NB4 (cell line): ENCODE results near the gene B4GALT4.

Source experiments
- POLR2A ChIP-seq: IDR thresholded peaks from 2 replicates; pipeline ENCODE4 v1.6.1; 2011; ENCODE audit warnings: mild to moderate bottlenecking; ENCODE audit not compliant: insufficient read length; ENCODE audit errors: extremely low read depth
- TF ChIP-seq, protein P1 (sequence below): IDR thresholded peaks from one replicate; pipeline ENCODE4 v1.5.1; 2012; ENCODE audit warnings: low read depth, low read length

DNA sequence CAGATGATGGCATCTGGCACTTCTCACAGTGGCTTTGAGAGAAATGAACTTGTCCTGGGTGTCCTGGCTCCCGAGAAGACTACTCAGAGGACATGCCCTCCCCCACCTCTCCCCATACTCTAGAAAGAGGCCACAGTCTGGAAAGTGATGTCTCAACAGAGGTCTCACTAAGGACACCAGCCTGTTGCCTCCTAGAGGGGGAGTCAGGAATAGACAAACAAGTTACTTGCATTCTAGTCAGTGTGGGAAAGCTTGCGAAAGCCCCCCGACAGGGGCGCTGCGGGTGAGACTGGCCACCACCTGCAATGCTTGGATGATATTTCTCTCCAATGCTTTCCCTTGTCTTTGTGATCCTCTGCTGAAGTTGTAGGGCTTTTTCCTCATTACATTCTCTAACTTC lies 17.2 kb downstream of the B4GALT4 start:
- TF ChIP-seq, protein P1, sequence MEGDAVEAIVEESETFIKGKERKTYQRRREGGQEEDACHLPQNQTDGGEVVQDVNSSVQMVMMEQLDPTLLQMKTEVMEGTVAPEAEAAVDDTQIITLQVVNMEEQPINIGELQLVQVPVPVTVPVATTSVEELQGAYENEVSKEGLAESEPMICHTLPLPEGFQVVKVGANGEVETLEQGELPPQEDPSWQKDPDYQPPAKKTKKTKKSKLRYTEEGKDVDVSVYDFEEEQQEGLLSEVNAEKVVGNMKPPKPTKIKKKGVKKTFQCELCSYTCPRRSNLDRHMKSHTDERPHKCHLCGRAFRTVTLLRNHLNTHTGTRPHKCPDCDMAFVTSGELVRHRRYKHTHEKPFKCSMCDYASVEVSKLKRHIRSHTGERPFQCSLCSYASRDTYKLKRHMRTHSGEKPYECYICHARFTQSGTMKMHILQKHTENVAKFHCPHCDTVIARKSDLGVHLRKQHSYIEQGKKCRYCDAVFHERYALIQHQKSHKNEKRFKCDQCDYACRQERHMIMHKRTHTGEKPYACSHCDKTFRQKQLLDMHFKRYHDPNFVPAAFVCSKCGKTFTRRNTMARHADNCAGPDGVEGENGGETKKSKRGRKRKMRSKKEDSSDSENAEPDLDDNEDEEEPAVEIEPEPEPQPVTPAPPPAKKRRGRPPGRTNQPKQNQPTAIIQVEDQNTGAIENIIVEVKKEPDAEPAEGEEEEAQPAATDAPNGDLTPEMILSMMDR, result no peak
- TF ChIP-seq POLR2A, result no peak
